Measurements from ENCODE around the gene DPP10.

GRCh38 chr2:115484486-115484885 lies 1042.0 kb downstream of the DPP10 start:
- TF ChIP-seq CTCF (IDR thresholded peaks at IDR 0.05 in 8 of 11, conservative IDR thresholded peaks at IDR 0.05 in 3 of 11) (no peak), POLR2A (IDR thresholded peaks at IDR 0.05) (no peak)
